Measurements from ENCODE around the gene TMEM170B.
A peak's percentile ranks its signal among the peaks of the same experiment; 100 is the strongest.

The TMEM170B gene

DNA sequence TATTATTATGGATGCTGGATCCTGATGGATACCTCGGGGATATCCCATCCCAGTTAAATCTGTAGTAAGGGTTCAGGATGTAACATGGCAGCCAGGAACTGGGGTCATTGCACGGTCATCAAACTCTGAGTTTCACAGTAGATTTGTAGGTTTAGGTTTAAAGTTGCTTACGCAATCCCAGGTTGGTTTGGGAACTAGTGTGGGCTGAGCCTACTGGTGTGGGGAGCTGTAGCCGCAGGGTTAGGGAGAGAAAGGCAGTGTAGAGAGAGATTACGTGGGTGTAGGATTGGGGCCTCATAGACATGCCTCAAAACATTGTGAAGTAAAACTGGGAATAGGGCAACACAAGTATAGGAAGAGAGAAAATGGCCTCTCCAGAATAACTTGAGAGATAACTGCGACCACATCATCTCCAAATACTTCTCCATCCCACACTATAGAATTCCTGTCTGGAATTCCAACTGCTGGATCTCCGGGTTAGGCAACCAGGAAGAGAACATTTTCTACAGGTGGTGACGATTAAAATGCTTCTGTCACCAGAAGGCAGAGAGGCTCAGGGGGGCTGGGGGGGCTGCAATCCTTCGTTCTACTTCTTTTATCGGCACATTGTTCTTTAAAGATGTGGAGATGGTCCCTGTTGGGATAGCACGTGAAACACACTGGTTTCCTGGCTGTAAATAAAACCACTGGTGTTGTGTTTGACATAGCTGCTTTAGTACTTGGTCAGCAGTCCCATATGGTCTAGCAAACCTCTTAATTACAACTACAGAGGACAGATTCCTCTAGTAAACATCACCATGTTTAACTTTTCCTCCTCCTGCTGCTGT, 44.9 kb upstream of the TMEM170B start:
- Histone ChIP-seq H3K79me2 (ENCODE audit: insufficient read depth, low read length) (no peaks in the 10 kb centered on the region), H2AFZ (ENCODE audit: low read length) (no peak overlapping the region), H3K9me2 (ENCODE audit: low read depth, low read length) (no peaks in the 10 kb centered on the region), H3K4me1 (ENCODE audit: insufficient read depth, low read length, severe bottlenecking) (peaks cover 44% of the 10 kb centered on the region), H3K4me2 (ENCODE audit: low read length) (no peak overlapping the region; the same call in 1 of the 2 replicates), H3K4me3 (ENCODE audit: low read depth, low read length, poor library complexity, severe bottlenecking) (no peak overlapping the region), H4K20me1 (ENCODE audit: insufficient read depth, low read length) (no peaks in the 10 kb centered on the region), H3K9ac (ENCODE audit: low read length) (no peak overlapping the region), H3F3A (ENCODE audit: insufficient read depth, low read length) (no peaks in the 10 kb centered on the region), H3K27ac (ENCODE audit: low read depth, low read length, poor library complexity, severe bottlenecking) (peak overlapping the region; percentile 55), H3K36me3 (ENCODE audit: insufficient read depth, low read length) (no peaks in the 10 kb centered on the region), H3K27me3 (ENCODE audit: insufficient read depth, low read length) (no peaks in the 10 kb centered on the region), H3K9me3 (ENCODE audit: low read length) (no peaks in the 10 kb centered on the region)
- no peak for TF ChIP-seq CTCF (IDR thresholded peaks at IDR 0.05; ENCODE audit: low read length)
- no peak for TF ChIP-seq EZH2 (IDR thresholded peaks at IDR 0.05; ENCODE audit: borderline replicate concordance, low read length)

DNA sequence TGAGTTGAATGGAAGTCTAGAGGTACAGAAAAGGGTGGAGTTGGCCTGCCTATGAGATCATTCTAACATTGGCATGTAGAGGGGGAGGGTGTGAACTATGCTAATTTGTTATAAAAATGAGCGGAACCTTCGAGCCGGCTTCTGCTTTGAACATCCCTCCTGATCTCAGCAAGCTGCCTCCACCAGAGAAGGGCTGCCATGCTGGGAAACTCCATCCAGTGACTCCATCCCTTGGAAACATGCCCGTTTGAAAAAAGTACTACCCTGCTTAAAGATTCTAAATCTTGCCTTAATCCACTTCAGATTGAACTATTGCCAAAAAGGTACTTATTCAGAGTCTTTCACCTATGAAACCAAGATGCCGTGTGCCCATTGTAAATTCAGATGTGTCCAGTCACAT, 43.6 kb upstream of the TMEM170B start:
- no peaks in the 10 kb centered on the region for H3K9me2 ChIP-seq (ENCODE audit: low read depth, low read length)
- no peaks in the 10 kb centered on the region for H3K9me3 ChIP-seq (ENCODE audit: low read length)
- no peak overlapping the region for H3K9ac ChIP-seq (ENCODE audit: low read length)
- peaks cover 44% of the 10 kb centered on the region for H3K4me1 ChIP-seq (ENCODE audit: insufficient read depth, low read length, severe bottlenecking)
- no peak overlapping the region for H3K4me3 ChIP-seq (ENCODE audit: low read depth, low read length, poor library complexity, severe bottlenecking)
- H3K36me3 ChIP-seq (ENCODE audit: insufficient read depth, low read length) = no peaks in the 10 kb centered on the region
- H3K27ac ChIP-seq (ENCODE audit: low read depth, low read length, poor library complexity, severe bottlenecking) = peak overlapping the region; percentile 19
- TF ChIP-seq CTCF (IDR thresholded peaks at IDR 0.05; ENCODE audit: low read length) (no peak), EZH2 (IDR thresholded peaks at IDR 0.05; ENCODE audit: borderline replicate concordance, low read length) (no peak)
- H4K20me1 ChIP-seq (ENCODE audit: insufficient read depth, low read length) = no peaks in the 10 kb centered on the region
- no peaks in the 10 kb centered on the region for H3K79me2 ChIP-seq (ENCODE audit: insufficient read depth, low read length)
- no peak overlapping the region for H2AFZ ChIP-seq (ENCODE audit: low read length)
- H3F3A ChIP-seq (ENCODE audit: insufficient read depth, low read length) = no peaks in the 10 kb centered on the region
- no peak overlapping the region for H3K4me2 ChIP-seq (ENCODE audit: low read length)
- H3K27me3 ChIP-seq (ENCODE audit: insufficient read depth, low read length) = no peaks in the 10 kb centered on the region

DNA sequence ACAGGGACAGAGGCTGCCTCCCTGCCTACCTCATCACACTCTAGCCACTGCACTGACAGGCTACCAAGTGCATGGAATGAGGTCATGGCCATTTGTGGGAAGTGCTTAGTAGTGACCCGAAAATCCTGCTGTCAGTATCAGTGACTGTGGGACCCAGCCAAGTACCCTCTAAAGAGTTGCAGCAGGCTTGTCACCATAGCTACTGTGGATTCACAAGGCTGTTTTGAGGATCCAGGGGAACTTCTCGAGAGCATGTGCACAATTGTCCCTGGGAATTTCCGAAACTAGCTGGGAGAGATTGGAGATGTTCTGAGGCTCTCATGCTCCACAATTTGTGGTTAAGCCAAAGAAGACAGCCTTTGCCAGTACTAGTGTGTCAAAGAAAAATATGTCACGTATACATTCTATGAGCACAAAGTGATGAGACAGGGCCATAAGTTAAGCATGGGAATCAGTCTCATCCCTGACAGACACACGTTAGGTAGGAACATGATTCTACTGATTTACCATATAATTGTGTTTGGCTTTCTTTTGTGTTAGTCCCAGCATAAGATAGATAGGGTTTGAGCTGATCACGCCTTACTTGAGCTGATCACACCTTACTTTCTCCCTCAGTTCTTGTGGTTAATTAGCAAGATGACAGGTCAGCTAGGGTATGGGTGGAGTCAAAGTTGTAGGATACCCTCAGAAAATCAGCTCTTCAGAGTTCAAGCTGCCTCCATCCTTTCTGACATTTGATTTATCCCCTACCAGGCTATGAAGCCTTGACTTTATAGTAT, 42.6 kb upstream of the TMEM170B start:
- H3K9me2 ChIP-seq (ENCODE audit: low read depth, low read length) = no peaks in the 10 kb centered on the region
- no peak overlapping the region for H3K4me2 ChIP-seq (ENCODE audit: low read length)
- H3K4me3 ChIP-seq (ENCODE audit: low read depth, low read length, poor library complexity, severe bottlenecking) = no peak overlapping the region
- no peaks in the 10 kb centered on the region for H3F3A ChIP-seq (ENCODE audit: insufficient read depth, low read length)
- no peaks in the 10 kb centered on the region for H3K9me3 ChIP-seq (ENCODE audit: low read length)
- H3K4me1 ChIP-seq (ENCODE audit: insufficient read depth, low read length, severe bottlenecking) = peaks cover 44% of the 10 kb centered on the region
- H4K20me1 ChIP-seq (ENCODE audit: insufficient read depth, low read length) = no peaks in the 10 kb centered on the region
- H3K27ac ChIP-seq (ENCODE audit: low read depth, low read length, poor library complexity, severe bottlenecking) = peak overlapping the region; percentile 35
- no peak overlapping the region for H2AFZ ChIP-seq (ENCODE audit: low read length)
- H3K27me3 ChIP-seq (ENCODE audit: insufficient read depth, low read length) = no peaks in the 10 kb centered on the region
- no peak for TF ChIP-seq EZH2 (IDR thresholded peaks at IDR 0.05; ENCODE audit: borderline replicate concordance, low read length)
- no peak for TF ChIP-seq CTCF (IDR thresholded peaks at IDR 0.05; ENCODE audit: low read length)
- H3K36me3 ChIP-seq (ENCODE audit: insufficient read depth, low read length) = no peaks in the 10 kb centered on the region
- no peak overlapping the region for H3K9ac ChIP-seq (ENCODE audit: low read length)
- no peaks in the 10 kb centered on the region for H3K79me2 ChIP-seq (ENCODE audit: insufficient read depth, low read length)

All from OCI-LY1 (cell line).